Activated gamma-delta T cell treated with anti-CD3 and anti-CD28 coated beads, Interleukin-2, amount 50 U/mL, for 16 hours (primary cell): ENCODE data around the gene PAK4.
"Not testable (repeated sequence)": the region's sequence is repeated elsewhere in the genome, so short reads cannot be mapped to it uniquely, and the experiment has no call there.

ENCODE experiments used
- DNase-seq: peaks from one replicate; pipeline ENCODE4 v3.0.0-alpha.2; 2020; ENCODE audit warnings: low read depth

PAK4 gene

GRCh38 chr19:39207293-39207836 is 81.8 kb downstream of the PAK4 start:
- no peak for DNase-seq

DNA sequence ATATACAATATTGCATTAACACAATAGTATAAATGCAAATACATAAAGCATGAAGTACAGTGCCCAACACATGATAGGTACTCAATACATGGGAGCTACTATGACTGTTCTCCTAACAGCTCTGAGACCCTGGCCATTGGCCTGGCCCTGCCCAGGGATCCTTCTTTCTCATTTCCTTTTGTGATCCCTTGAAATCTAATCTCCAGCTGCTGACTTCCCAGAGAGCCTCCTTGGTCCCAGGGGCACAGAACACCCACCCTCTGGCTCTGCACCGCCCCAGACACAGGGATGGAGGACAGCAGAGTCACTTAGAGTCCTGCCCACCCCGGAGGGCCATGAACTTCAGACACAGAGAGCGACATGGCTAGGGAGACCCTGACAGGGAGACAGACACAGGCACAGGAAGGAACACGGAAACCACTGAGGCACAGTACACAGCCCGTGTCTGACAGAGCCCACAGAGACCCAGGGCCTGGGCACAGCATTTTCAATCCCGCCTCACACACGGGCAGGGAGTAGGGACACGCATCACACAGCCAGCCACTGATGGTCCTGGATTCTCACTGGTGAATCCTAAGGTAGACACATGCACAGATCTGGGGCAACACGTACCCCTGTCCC is 82.7 kb downstream of the PAK4 start:
- DNase-seq, result no peak

DNA sequence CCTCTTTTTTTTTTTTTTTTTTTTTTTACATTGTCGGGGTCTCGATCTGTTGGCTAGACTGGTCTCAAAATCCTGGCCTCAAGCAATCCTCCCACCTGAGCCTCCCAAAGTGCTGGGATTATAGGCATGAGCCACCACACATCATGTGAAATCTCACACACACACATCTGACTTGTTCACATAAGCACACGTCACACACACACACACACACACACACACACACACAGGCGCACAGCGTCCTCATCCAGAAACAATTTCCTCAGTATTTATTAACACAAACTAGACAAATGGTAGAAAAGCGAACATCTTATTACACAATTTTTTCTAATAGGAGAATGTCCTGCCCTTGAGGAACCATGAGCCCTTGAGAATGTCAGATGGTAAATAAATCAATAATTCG is 83.6 kb downstream of the PAK4 start:
- DNase-seq, result no peak

GRCh38 chr19:39211731-39212374 is 86.3 kb downstream of the PAK4 start:
- DNase-seq, result no peak

DNA sequence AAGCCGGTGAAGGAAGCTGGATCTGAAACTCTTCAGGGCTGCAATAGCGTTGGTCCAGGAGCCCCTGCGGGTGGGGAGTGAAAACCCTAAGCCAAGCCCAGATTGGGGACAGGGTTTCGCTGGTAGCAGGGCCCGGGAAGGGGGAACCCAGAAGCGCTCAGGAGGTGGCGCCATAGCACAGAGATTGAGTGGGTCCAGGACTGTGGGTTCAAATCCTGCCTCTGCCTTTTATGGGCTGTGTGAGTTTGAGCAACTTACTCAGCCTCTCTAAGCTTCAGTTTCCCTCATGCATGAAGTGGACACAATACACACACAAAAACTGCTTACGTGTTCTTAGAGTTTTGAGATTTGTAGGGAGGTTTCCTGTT is 86.8 kb downstream of the PAK4 start:
- DNase-seq, result peak; percentile 24

GRCh38 chr19:39215323-39215722 is 89.7 kb downstream of the PAK4 start:
- not testable (repeated sequence) for DNase-seq

DNA sequence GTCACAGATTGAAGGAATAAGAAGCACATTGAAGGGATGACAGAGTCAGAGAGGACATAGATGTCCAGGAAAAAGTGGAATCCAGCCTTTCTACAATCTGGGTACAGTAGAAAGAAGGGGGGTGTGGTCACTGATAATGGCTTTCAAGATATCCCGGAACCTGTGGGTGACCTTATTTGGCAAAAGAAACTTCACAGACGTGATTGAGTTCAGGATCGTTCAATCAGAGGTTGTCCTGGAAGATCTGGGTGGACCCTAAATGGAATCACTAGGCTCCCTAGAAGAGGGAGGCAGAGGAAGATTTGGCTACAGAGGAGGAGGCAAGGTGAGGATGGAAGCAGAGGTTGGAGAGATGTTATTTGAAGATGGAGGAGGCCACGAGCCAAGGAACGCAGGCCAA is 91.5 kb downstream of the PAK4 start:
- no peak for DNase-seq

- no peak for DNase-seq
Observed at GRCh38 chr19:39218230-39219007, 92.8 kb downstream of the PAK4 start.

- not testable (repeated sequence) for DNase-seq
Observed at GRCh38 chr19:39219108-39219507, 93.5 kb downstream of the PAK4 start.

DNA sequence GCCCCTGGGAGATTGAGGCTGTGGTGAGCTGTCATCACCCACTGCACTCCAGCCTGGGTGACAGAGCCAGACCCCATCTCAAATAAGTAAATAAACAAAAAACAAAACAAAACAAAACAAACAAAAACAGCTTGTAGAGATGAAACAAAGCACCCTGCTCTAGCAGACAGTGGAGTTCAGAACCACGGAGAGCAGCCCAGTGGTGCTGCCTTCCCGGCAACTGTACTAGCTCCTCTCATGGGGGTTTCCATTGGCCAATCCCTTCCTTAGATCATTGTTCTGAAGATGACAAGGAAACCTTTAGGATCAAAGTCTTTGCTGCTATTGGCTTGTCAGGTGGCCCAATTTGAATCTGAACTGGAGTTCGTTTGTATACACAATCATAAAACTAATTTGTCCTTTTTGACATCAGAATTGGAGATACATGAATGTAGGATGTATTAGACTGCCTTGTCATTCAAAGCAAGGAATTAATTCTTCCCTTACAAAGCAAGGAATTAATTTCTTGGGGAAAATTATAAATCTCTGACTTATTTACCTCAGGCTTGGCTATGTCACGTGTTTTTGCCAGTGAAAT is 98.2 kb downstream of the PAK4 start:
- DNase-seq, result no peak

DNA sequence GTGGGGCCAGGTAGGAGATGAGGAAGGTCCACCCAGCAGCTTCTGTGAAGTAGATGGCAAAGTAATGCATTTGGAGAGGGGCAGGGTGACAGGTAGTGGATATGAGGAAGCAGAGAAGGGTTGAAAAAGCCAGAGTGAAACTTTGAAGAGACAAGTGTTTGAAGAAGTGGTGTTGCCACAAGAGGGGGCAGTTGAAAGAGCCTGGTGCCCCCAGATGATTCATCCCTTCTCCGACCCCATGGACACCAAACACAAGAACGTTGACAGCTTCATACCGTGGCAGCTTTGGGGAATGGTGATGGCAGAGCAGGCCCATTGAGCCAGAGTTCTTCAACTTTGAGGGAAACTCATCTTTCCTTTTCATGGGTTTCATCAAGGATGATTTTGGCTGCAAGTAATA is 99.3 kb downstream of the PAK4 start:
- no peak for DNase-seq
